Breast epithelium (tissue), 4 donors: ENCODE data around the gene SLC4A2. TPM values are rescaled to one million over a fixed set of nuclear protein-coding genes. Genes with fewer than 3 reads are reported as not detected.

Experiments used
- DNase-seq, 2 donors: peaks; one replicate each; pipeline ENCODE4 v3.0.0-alpha.2; 2019; ENCODE audit warnings: low spot score in 2 of 2
- H3K27ac ChIP-seq, 2 donors: fragments of 200-600 bp; sonication (generic) in 1 of 2; one replicate each; pipeline ENCODE4 v1.5.1; 2016 to 2019; ENCODE audit warnings: mild to moderate bottlenecking in 1 of 2
- H3K27me3 ChIP-seq, 2 donors: fragments of 200-600 bp; sonication (generic) in 1 of 2; one replicate each; pipeline versions ENCODE4 v1.5.1 to v1.6.0; 2017 to 2019; ENCODE audit warnings: control low read depth in 1 of 2, mild to moderate bottlenecking in 1 of 2
- H3K36me3 ChIP-seq: fragments of 200-600 bp; one replicate; pipeline ENCODE4 v1.5.1; 2019
- H3K4me1 ChIP-seq, 2 donors: fragments of 200-600 bp; sonication (generic); one replicate each; pipeline ENCODE4 v1.5.1; 2016 to 2019; ENCODE audit warnings: control low read depth in 1 of 2
- H3K4me3 ChIP-seq, 3 donors: fragments of 200-600 bp; sonication (generic); 1 replicate in 2 of 3; 2 replicates in 1 of 3; pipeline ENCODE4 v1.5.1; 2016 to 2019; ENCODE audit warnings: mild to moderate bottlenecking in 3 of 3, moderate library complexity in 2 of 3
- H3K9me3 ChIP-seq, 2 donors: fragments of 200-600 bp; sonication (generic) in 1 of 2; one replicate each; pipeline ENCODE4 v1.5.1; 2016 to 2019; ENCODE audit warnings: control low read depth in 1 of 2
- POLR2A ChIP-seq: fragments of 450-650 bp; IDR thresholded peaks from one replicate; pipeline ENCODE4 v1.6.1; 2016; ENCODE audit warnings: antibody characterized with exemption, mild to moderate bottlenecking, moderate library complexity
- POLR2AphosphoS5 ChIP-seq, 3 donors: sonication (generic); formaldehyde crosslinking; IDR thresholded peaks; one replicate each; pipeline ENCODE4 v1.6.1; 2017; ENCODE audit warnings: antibody characterized with exemption in 3 of 3
- intact Hi-C: fragments of 100-400 bp; cut with DNase I; formaldehyde crosslinking; loops from one replicate; pipeline ENCODE4 v1.15.1; 2023; ENCODE audit warnings: low total_unique reads
- total RNA-seq, 3 donors: library from RNA; depleted of rRNA; stranded (reverse); fragments of >200 nt; gene quantifications; one replicate each; pipeline ENCODE4 v1.1.0, GENCODE V29; 2016
- TF ChIP-seq, protein P1 (sequence below), 3 donors: fragments of 450-650 bp; IDR thresholded peaks; one replicate each; pipeline ENCODE4 v1.5.1; 2016 to 2017; ENCODE audit warnings: antibody characterized with exemption in 3 of 3, mild to moderate bottlenecking in 3 of 3, moderate library complexity in 3 of 3

The SLC4A2 gene
- total RNA-seq, 3 donors from 2014 or later: 83.2 to 101 (median 92.8) TPM

- Histone ChIP-seq H3K27me3 (no peaks in the 10 kb centered on the region), H3K36me3 (peaks cover 21% of the 10 kb centered on the region), H3K4me1 (peaks cover 5 to 8% of the 10 kb centered on the region in 2 donors), H3K9me3 (no peaks in the 10 kb centered on the region), H3K27ac (no peak overlapping the region), H3K4me3 (no peak overlapping the region)
- TF ChIP-seq, protein P1, sequence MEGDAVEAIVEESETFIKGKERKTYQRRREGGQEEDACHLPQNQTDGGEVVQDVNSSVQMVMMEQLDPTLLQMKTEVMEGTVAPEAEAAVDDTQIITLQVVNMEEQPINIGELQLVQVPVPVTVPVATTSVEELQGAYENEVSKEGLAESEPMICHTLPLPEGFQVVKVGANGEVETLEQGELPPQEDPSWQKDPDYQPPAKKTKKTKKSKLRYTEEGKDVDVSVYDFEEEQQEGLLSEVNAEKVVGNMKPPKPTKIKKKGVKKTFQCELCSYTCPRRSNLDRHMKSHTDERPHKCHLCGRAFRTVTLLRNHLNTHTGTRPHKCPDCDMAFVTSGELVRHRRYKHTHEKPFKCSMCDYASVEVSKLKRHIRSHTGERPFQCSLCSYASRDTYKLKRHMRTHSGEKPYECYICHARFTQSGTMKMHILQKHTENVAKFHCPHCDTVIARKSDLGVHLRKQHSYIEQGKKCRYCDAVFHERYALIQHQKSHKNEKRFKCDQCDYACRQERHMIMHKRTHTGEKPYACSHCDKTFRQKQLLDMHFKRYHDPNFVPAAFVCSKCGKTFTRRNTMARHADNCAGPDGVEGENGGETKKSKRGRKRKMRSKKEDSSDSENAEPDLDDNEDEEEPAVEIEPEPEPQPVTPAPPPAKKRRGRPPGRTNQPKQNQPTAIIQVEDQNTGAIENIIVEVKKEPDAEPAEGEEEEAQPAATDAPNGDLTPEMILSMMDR (IDR thresholded peaks at IDR 0.05): no peak
- TF ChIP-seq POLR2A: no peak
- TF ChIP-seq POLR2AphosphoS5 (IDR thresholded peaks at IDR 0.05): no peak
- no peak for DNase-seq
- intact Hi-C loops: no loop called here
Observed at GRCh38 chr7:151066273-151066974, 7.0 kb downstream of the SLC4A2 start.

- intact Hi-C loops: no loop called here
- Histone ChIP-seq H3K27me3 (no peaks in the 10 kb centered on the region), H3K36me3 (peaks cover 21% of the 10 kb centered on the region), H3K27ac (no peak overlapping the region), H3K9me3 (no peaks in the 10 kb centered on the region), H3K4me1 (no peaks in the 10 kb centered on the region), H3K4me3 (no peak overlapping the region)
- TF ChIP-seq, protein P1 (IDR thresholded peaks at IDR 0.05): no peak
- no peak for DNase-seq
Observed at GRCh38 chr7:151068069-151068773, 8.8 kb downstream of the SLC4A2 start.

- H3K36me3 ChIP-seq: peaks cover 29% of the 10 kb centered on the region
- no peaks in the 10 kb centered on the region for H3K4me1 ChIP-seq
- DNase-seq: no peak
- no peak overlapping the region for H3K4me3 ChIP-seq
- H3K27me3 ChIP-seq: no peaks in the 10 kb centered on the region
- H3K9me3 ChIP-seq: no peaks in the 10 kb centered on the region
- intact Hi-C loops: no loop called here
- no peak overlapping the region for H3K27ac ChIP-seq
- no peak for TF ChIP-seq POLR2A
- TF ChIP-seq, protein P1 (IDR thresholded peaks at IDR 0.05): no peak
- TF ChIP-seq POLR2AphosphoS5 (IDR thresholded peaks at IDR 0.05): no peak
Observed at GRCh38 chr7:151069841-151070573, 10.6 kb downstream of the SLC4A2 start.

GRCh38 chr7:151070574-151070960, 11.2 kb downstream of the SLC4A2 start:
- Histone ChIP-seq H3K27ac (no peak overlapping the region), H3K4me1 (no peaks in the 10 kb centered on the region), H3K4me3 (no peak overlapping the region), H3K36me3 (peaks cover 29% of the 10 kb centered on the region), H3K27me3 (no peaks in the 10 kb centered on the region), H3K9me3 (no peaks in the 10 kb centered on the region)
- intact Hi-C loops: no loop called here
- no peak for DNase-seq
- no peak for TF ChIP-seq POLR2A
- no peak for TF ChIP-seq POLR2AphosphoS5 (IDR thresholded peaks at IDR 0.05)

DNA sequence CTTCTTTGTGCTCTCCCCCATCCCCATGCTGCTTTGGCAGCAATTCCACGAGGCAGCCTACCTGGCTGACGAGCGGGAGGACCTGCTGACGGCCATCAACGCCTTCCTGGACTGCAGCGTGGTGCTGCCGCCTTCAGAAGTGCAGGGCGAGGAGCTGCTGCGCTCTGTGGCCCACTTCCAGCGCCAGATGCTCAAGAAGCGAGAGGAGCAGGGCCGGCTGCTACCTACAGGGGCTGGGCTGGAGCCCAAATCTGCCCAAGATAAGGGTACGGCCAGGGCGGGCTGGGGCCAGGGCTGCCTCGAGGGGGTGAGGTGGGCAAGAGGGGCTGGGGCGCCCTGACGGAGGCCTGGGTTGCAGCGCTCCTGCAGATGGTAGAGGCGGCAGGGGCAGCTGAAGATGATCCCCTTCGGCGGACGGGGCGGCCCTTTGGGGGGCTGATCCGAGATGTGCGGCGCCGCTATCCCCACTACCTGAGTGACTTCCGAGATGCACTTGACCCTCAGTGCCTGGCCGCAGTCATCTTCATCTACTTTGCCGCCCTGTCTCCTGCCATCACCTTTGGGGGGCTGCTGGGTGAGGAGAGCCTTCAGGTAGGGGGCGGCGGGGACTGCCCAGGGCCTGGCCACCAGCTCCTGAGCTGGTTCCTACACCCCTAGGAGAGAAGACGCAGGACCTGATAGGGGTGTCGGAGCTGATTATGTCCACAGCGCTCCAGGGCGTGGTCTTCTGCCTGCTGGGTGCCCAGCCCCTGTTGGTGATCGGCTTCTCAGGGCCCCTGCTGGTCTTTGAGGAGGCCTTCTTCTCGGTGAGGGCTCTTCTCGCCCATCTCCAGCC, 11.9 kb downstream of the SLC4A2 start:
- Histone ChIP-seq H3K36me3 (peaks cover 29% of the 10 kb centered on the region), H3K9me3 (no peaks in the 10 kb centered on the region), H3K27me3 (no peaks in the 10 kb centered on the region), H3K27ac (no peak overlapping the region), H3K4me1 (no peaks in the 10 kb centered on the region), H3K4me3 (no peak overlapping the region)
- TF ChIP-seq POLR2AphosphoS5 (IDR thresholded peaks at IDR 0.05) (no peak), POLR2A (no peak)
- TF ChIP-seq, protein P1 (IDR thresholded peaks at IDR 0.05): no peak
- intact Hi-C loops: no loop called here
- DNase-seq: no peak
